ENCODE measurements around the gene FDX2. TPM values are rescaled to one million over a fixed set of nuclear protein-coding genes. Genes with fewer than 3 reads are reported as not detected.

Gene FDX2
- total RNA-seq, 1 donor from 2014 or later = 16.0 TPM

GRCh38 chr19:10274589-10274988, 41.2 kb downstream of the FDX2 start:
- DNase-seq = no peak
- H3K4me3 Mint-ChIP-seq (ENCODE audit: unreplicated experiment) = no peak overlapping the region
- H3K36me3 Mint-ChIP-seq (ENCODE audit: unreplicated experiment) = no peaks in the 10 kb centered on the region
- TF ChIP-seq, protein P1, sequence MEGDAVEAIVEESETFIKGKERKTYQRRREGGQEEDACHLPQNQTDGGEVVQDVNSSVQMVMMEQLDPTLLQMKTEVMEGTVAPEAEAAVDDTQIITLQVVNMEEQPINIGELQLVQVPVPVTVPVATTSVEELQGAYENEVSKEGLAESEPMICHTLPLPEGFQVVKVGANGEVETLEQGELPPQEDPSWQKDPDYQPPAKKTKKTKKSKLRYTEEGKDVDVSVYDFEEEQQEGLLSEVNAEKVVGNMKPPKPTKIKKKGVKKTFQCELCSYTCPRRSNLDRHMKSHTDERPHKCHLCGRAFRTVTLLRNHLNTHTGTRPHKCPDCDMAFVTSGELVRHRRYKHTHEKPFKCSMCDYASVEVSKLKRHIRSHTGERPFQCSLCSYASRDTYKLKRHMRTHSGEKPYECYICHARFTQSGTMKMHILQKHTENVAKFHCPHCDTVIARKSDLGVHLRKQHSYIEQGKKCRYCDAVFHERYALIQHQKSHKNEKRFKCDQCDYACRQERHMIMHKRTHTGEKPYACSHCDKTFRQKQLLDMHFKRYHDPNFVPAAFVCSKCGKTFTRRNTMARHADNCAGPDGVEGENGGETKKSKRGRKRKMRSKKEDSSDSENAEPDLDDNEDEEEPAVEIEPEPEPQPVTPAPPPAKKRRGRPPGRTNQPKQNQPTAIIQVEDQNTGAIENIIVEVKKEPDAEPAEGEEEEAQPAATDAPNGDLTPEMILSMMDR (IDR thresholded peaks at IDR 0.05; ENCODE audit: partially characterized antibody, unreplicated experiment) = no peak
- H3K4me1 Mint-ChIP-seq (ENCODE audit: low read depth, unreplicated experiment) = no peaks in the 10 kb centered on the region
- no peaks in the 10 kb centered on the region for H3K9me3 Mint-ChIP-seq (ENCODE audit: unreplicated experiment)
- no peak overlapping the region for H3K27ac Mint-ChIP-seq (ENCODE audit: unreplicated experiment)
- H3K27me3 Mint-ChIP-seq (ENCODE audit: unreplicated experiment) = peaks cover 7% of the 10 kb centered on the region

GRCh38 chr19:10271543-10272086, 44.2 kb downstream of the FDX2 start:
- Mint-ChIP-seq H3K9me3 (ENCODE audit: unreplicated experiment) (no peaks in the 10 kb centered on the region), H3K4me3 (ENCODE audit: unreplicated experiment) (no peak overlapping the region), H3K36me3 (ENCODE audit: unreplicated experiment) (no peaks in the 10 kb centered on the region), H3K27me3 (ENCODE audit: unreplicated experiment) (peaks cover 8% of the 10 kb centered on the region), H3K4me1 (ENCODE audit: low read depth, unreplicated experiment) (no peaks in the 10 kb centered on the region), H3K27ac (ENCODE audit: unreplicated experiment) (no peak overlapping the region)
- TF ChIP-seq, protein P1 (IDR thresholded peaks at IDR 0.05; ENCODE audit: partially characterized antibody, unreplicated experiment) = no peak
- no peak for DNase-seq

GRCh38 chr19:10270616-10271394, 45.0 kb downstream of the FDX2 start, which contains the start of gene ICAM1:
TSS of gene ICAM1 (plus strand) at chr19:10271120. CDS start at chr19:10271160, 40 bp downstream.
- no peak within 1 kb of the TSS for H3K27ac Mint-ChIP-seq (ENCODE audit: unreplicated experiment)
- TF ChIP-seq, protein P1 (IDR thresholded peaks at IDR 0.05; ENCODE audit: partially characterized antibody, unreplicated experiment) = no peak
- H3K9me3 Mint-ChIP-seq (ENCODE audit: unreplicated experiment) = no peaks in the 10 kb centered on the region
- H3K36me3 Mint-ChIP-seq (ENCODE audit: unreplicated experiment) = no peaks in the 10 kb centered on the region
- H3K4me3 Mint-ChIP-seq (ENCODE audit: unreplicated experiment) = no peak within 1 kb of the TSS
- no peaks in the 10 kb centered on the region for H3K4me1 Mint-ChIP-seq (ENCODE audit: low read depth, unreplicated experiment)
- no peak for DNase-seq
- peaks cover 8% of the 10 kb centered on the region for H3K27me3 Mint-ChIP-seq (ENCODE audit: unreplicated experiment)

DNA sequence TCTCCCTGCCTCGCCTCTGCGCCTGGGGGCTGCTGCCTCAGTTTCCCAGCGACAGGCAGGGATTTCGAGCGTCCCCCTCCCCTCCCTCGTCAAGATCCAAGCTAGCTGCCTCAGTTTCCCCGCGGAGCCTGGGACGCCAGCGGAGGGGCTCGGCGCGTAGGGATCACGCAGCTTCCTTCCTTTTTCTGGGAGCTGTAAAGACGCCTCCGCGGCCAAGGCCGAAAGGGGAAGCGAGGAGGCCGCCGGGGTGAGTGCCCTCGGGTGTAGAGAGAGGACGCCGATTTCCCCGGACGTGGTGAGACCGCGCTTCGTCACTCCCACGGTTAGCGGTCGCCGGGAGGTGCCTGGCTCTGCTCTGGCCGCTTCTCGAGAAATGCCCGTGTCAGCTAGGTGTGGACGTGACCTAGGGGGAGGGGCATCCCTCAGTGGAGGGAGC, 45.6 kb downstream of the FDX2 start:
- H3K4me1 Mint-ChIP-seq (ENCODE audit: low read depth, unreplicated experiment) = no peaks in the 10 kb centered on the region
- peaks cover 8% of the 10 kb centered on the region for H3K27me3 Mint-ChIP-seq (ENCODE audit: unreplicated experiment)
- DNase-seq = no peak
- H3K4me3 Mint-ChIP-seq (ENCODE audit: unreplicated experiment) = no peak overlapping the region
- H3K36me3 Mint-ChIP-seq (ENCODE audit: unreplicated experiment) = no peaks in the 10 kb centered on the region
- H3K9me3 Mint-ChIP-seq (ENCODE audit: unreplicated experiment) = no peaks in the 10 kb centered on the region
- no peak overlapping the region for H3K27ac Mint-ChIP-seq (ENCODE audit: unreplicated experiment)
- TF ChIP-seq, protein P1 (IDR thresholded peaks at IDR 0.05; ENCODE audit: partially characterized antibody, unreplicated experiment) = no peak

Data from glutamatergic neuron (in vitro differentiated cells).